CD4-positive, alpha-beta T cell treated with Interleukin-1 beta for 1 hour (primary cell): Measurements from ENCODE around the gene ZBED4.
"Not testable (repeated sequence)": the region's sequence is repeated elsewhere in the genome, so short reads cannot be mapped to it uniquely, and the experiment has no call there.

ENCODE experiments used
- DNase-seq, 2 donors: peaks; one replicate each; pipeline ENCODE4 v3.0.0-alpha.2; 2020 to 2022

Gene ZBED4

GRCh38 chr22:49852898-49853894 is at the start of gene ZBED4:
ZBED4 (plus strand) TSS chr22:49853844; CDS start chr22:49883663, 29,819 bp downstream.
- DNase-seq: peak; percentile 98

DNA sequence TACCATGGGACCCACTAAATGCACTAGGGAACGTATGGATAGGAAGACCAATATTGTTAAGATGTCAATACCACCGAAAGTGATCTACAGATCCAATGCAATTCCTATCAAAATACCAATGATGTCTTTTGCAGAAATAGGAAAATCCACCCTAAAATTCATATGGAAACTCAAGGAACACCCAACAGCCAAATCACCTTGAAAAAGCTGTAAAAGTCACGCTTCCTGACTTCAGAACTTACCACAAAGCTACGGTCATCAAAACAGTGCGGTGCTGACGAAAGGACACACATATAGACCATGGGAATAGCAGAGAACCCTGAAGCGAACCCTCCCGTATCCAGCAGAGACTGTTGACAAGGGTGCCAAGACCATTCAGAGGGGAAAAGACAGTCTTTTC is 46.5 kb upstream of the ZBED4 start:
- no peak for DNase-seq

GRCh38 chr22:49807780-49808708 is 45.6 kb upstream of the ZBED4 start:
- DNase-seq: peak; percentile 51 to 60

DNA sequence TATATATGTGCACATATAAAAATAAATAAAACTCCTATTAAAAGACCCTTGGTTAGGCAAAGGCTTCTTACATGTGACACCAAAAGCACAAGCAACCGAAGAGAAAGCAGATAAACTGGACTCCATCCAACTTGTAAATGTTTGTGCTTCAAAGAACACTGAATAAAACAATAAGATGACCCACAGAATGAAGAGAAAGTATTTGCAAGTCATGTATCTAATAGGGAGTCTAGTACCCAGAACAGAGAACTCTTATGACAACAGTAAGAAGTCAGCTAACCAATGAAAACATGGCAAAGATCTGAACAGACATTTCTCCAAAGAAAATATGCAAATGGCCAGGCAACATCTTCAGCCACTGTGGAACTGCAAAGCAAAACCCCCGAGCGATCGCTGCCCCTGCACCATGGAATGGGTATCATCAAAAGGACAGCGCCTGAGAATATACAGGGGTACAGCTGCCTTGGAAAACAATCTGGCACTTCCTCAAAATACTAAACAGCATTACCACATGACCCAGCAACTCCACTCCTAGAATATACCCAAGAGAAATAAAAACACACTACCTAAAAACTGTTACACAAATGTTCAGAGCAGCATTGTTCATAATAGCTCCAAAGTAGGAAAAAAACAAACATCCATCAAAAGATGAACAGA is 43.2 kb upstream of the ZBED4 start:
- DNase-seq: no peak

DNA sequence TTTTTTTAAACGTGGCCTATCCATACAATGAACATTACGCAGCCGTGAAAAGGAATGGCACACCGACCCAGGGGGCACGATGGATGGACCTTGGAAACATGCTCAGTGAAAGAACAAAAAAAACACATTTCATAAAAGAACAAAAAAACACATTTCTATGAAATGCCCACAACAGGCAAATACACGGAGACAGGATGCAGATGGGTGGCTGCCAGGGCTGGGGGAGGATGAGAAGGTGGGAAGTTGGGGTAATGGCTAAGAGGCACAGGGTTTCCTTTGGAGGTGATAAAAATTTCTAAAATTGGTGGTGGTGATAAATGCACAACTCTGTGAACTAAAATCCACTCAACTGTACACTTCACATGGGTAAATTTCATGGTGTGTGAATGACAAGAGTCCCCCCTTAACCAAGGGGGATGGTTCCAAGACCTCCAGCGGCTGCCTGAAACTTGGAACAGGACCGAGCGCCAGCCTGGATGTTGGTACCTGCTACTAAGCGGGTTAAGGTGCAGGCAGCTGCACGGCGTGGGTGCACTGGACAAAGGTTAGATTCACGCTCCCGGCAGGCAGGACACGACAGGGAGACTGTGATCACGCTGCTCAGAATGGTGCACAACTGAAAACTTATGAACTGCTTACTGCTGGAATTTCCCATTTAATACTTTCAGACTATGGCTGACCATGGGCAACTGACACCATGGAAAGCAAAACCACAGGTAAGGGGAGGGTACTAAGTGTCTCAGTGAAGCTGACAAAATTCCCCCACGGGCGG is 42.4 kb upstream of the ZBED4 start:
- no peak for DNase-seq

DNA sequence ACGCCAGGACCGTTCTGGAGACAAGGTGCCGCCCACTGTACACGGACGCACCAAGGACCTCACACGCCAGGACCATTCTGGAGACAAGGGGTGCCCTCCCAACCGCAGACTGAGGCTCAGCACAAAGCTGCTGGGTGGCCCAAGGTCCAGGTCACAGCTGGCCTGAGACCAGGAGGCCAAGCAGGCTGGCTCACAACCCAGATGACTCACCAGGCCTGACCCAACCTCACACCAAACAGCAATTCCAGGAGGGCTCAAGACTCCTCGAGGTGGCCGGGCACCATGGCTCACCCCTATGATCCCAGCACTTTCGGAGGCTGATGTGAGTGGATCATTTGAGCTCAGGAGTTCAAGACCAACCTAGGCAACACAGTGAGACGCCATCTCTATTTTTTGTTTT is 40.8 kb upstream of the ZBED4 start:
- DNase-seq: no peak

- DNase-seq: no peak
These were observed 39.4 kb upstream of the ZBED4 start for GRCh38 chr22:49814164-49814686.

- DNase-seq: no peak
These were observed 38.8 kb upstream of the ZBED4 start for GRCh38 chr22:49814856-49815255.

- DNase-seq: no peak
These were observed 38.0 kb upstream of the ZBED4 start for GRCh38 chr22:49815641-49816091.

- DNase-seq: no peak
These were observed 36.3 kb upstream of the ZBED4 start for GRCh38 chr22:49817359-49817758.

DNA sequence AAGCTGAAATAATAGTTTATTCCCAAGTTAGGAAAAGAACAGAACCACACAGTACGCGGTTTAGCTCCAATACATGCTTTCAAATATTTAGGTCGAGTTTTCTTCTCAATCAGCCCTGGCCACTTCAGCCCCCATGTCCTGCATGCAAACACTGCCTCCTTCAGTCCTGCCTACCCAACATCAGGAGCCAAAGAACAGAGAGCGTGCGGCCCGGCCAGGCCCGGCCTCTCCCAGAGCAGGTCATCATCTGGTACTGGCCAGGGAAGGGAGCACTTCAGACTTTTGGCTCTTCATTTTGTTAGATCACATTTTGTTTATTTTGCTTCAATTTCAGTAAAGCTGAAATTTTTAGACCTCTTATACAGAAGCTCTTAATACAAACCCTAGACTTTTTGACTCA is 32.7 kb upstream of the ZBED4 start:
- no peak for DNase-seq

DNA sequence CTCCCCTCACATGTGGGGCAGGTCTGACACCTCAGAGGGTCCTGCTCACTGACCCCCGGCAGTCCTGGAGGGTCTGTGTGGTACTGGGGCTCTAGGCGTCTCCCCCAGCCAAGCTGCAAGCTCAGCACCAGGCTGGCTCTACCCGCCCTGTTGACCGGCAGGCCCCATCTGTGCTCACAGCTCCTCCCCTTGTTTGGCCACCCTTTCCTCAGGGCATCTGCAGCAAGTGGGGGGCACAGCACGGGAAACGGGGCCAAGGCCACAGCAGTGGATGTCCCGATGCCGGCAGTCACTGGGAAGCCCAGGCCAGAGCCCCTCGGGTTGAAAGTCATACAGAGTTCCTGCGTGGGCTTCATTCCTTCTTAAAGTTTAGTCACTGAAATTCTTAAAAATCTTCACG is 31.9 kb upstream of the ZBED4 start:
- not testable (repeated sequence) for DNase-seq

GRCh38 chr22:49823289-49824045 is 30.2 kb upstream of the ZBED4 start:
- DNase-seq: no peak

GRCh38 chr22:49824185-49824925 is 29.3 kb upstream of the ZBED4 start:
- DNase-seq: no peak

DNA sequence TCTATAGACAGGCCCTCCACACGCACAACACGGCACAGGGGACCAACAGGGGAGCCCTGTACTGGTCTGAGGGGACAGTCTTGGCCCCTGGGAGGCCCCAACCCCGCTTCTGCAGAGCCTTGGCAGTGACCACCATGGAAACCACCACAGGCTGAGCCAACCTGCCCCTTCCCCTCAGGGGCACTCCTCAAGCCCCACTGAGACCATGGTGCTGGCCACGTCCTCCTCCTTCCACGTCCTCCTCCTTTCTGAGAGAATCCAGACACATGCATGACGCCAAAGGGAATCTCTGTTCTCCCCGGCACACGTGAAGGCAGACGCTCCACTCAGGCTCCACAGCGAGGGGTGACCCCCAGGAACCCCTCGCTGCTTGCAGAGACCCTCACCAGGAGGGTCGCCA is 28.7 kb upstream of the ZBED4 start:
- no peak for DNase-seq

DNA sequence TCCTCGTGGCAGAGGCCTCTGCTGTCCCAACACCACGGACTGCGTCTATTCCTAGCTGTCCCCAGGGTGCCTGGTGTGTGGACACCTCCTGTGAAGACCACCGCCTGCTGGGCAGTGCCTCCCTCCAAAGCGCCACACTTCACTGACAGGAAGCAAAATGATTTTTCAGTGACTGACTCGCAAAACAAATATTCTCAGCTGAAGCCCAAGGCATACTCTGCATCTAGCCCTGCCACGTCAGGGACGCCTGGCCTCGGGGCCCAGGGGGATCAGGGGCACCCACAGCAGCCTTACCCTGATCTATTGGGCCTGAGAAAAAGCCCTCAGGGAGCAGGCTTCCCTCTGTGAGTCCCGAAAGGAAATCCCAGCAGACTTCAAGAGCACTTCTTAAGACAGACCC is 28.2 kb upstream of the ZBED4 start:
- DNase-seq: no peak

DNA sequence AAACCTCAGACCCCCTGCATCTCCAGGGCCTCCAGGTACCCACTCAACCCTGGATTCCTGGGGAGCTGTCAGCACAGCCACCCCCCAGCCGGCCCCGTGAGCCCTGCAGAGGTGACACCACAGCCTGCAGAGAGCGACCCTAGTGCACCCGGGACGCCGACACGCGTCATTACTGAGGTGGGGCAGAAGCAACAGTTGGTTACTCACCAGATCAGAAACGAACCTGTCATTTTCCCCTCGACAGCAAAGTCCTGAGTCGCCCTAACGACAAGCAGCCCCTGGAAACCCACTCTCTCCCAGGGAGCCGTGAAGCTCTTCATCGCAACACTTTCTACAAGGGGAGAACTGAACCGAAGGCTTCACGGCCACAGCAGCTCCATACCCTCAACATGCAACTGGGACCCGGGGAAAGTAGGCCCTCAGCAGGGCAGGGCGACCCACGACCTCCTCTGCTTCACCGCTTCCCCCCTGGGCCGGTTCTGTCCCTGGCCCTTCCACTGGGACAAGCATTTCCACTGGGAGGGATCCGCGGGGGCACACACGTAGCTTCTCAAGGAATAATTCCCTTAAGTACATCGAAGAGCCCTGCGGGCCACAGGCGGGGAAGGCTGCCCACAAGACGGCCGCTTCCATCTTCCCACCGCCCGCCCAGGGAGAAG is 27.6 kb upstream of the ZBED4 start:
- peak; percentile 60 to 62 for DNase-seq

- peak; percentile 47 to 49 for DNase-seq
These were observed 26.9 kb upstream of the ZBED4 start for GRCh38 chr22:49826603-49827270.

GRCh38 chr22:49827271-49827852 is 26.3 kb upstream of the ZBED4 start:
- DNase-seq: peak in 1 of 2 donors; percentile 36
